HUES64 (cell line): ENCODE data around the gene ARMC9.

ENCODE experiments used
- H3K27ac ChIP-seq: 2 replicates; pipeline ENCODE4 v1.7.0; 2013; ENCODE audit warnings: low read depth, low read length, inconsistent platforms
- H3K27me3 ChIP-seq: 2 replicates; pipeline ENCODE4 v1.6.1; 2013; ENCODE audit warnings: mild to moderate bottlenecking, low read length; ENCODE audit not compliant: insufficient read depth
- H3K36me3 ChIP-seq: 2 replicates; pipeline ENCODE4 v1.6.1; 2013; ENCODE audit warnings: mild to moderate bottlenecking, low read length; ENCODE audit not compliant: insufficient read depth
- H3K4me1 ChIP-seq: 2 replicates; pipeline ENCODE4 v1.6.1; 2013; ENCODE audit warnings: mild to moderate bottlenecking, low read length, moderate library complexity; ENCODE audit not compliant: insufficient read depth
- H3K4me3 ChIP-seq: 2 replicates; pipeline ENCODE4 v1.5.1; 2013; ENCODE audit warnings: mild to moderate bottlenecking, low read length, moderate library complexity
- H3K9ac ChIP-seq: 2 replicates; pipeline ENCODE4 v1.6.1; 2013; ENCODE audit warnings: mild to moderate bottlenecking, low read depth, low read length
- H3K9me3 ChIP-seq: 2 replicates; pipeline ENCODE4 v1.6.1; 2013; ENCODE audit warnings: low read depth, low read length; ENCODE audit not compliant: insufficient read depth
- WGBS: fragments of 150-250, 120-280 bp; methylation state at CpG from one replicate; pipeline ENCODE4 v1.1.7; 2013; ENCODE audit warnings: missing lambda C conversion rate; 5-methylcytosine and 5-hydroxymethylcytosine counted together

ARMC9 gene

DNA sequence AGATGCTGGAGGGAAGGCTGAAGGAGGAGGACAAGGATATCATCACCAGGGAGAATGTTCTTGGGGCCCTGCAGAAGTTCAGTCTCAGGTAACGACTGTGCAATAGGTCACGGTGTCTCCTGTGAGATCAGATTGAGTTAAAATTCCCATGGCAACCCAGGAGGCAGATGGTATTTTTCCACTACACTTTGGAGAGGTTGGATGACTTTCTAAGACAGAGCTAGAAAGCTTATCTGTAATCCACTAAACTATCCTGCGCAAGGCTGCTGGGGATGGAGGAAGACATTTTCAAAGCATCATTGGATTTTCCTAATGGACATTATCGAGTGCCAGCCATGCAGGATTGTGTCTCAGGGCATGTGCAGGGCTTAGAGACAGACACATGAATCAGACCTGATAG lies 74.6 kb downstream of the ARMC9 start:
- H3K9me3 ChIP-seq = no peaks in the 10 kb centered on the region
- H3K9ac ChIP-seq = no peak overlapping the region
- H3K27ac ChIP-seq = no peak overlapping the region
- H3K27me3 ChIP-seq = no peaks in the 10 kb centered on the region
- 93% methylated on average over 4 of the region's 4 CpGs for WGBS
- H3K4me3 ChIP-seq = no peak overlapping the region
- H3K4me1 ChIP-seq = no peaks in the 10 kb centered on the region
- H3K36me3 ChIP-seq = peaks cover 68% of the 10 kb centered on the region

DNA sequence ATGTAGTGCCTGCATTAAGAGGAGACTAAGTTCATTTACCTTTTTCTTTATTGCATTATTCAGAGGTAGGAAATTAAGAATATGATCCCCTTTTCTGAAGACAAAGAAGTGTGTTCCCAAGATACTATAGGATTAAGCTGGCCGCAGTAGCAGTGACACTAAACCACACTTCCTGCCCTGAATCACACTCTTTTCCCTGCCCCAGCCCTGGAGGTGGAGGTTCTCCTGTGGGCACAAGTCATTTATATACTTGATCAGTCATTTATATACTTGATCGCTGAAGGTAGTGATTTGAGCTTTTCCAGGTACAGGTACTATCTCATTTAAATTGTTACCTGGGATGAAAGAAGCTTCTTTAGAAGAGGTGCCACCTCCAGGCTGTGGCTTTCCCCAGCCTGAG lies 78.6 kb downstream of the ARMC9 start:
- no peaks in the 10 kb centered on the region for H3K4me1 ChIP-seq
- H3K9me3 ChIP-seq = no peaks in the 10 kb centered on the region
- H3K36me3 ChIP-seq = peaks cover 71% of the 10 kb centered on the region
- no peaks in the 10 kb centered on the region for H3K27me3 ChIP-seq
- H3K4me3 ChIP-seq = no peak overlapping the region
- H3K9ac ChIP-seq = no peak overlapping the region
- WGBS = 100% methylated on average over 1 of the region's 2 CpGs
- H3K27ac ChIP-seq = no peak overlapping the region

DNA sequence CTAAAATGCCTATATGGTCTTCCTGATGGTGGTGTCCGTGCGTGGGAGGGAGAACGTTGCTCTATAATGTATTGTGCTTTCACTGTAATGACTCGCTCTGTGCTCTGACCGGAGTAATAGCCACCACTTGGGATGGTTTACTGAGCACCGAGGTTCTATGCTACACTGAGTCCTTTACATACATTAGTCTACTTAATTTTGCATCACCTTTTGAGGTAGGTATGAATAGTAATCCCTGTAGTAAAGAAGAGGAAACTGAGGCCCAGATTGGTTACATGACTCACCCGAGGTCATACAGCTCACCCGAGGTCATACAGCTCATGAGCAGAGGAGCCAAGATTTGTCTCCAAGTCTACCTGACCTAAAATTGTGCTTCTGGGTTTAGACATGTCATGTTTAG lies 79.5 kb downstream of the ARMC9 start:
- Histone ChIP-seq H3K27me3 (no peaks in the 10 kb centered on the region), H3K27ac (no peak overlapping the region), H3K9me3 (no peaks in the 10 kb centered on the region), H3K36me3 (peaks cover 68% of the 10 kb centered on the region), H3K4me1 (no peaks in the 10 kb centered on the region), H3K4me3 (no peak overlapping the region), H3K9ac (no peak overlapping the region)
- WGBS = 95% methylated on average over 8 of the region's 8 CpGs

DNA sequence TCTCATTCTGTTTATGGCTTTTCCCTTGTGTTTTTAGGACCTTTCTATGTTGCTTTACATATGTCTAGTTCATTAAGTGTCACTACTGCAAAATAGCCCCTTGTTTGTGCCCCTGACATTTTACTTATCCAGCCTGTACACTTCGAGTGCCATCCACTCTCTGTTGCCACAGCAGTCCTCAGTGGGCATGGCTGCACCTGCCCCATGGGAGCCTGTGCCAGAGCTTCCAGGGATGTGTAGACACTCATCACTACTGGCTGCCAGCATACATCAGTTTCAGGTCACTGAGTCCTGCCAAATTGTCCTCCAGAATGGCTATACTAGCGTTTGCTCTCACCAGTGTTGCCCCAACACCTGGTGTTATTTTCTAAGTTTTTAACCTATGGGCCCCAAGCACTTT lies 80.4 kb downstream of the ARMC9 start:
- no peaks in the 10 kb centered on the region for H3K9me3 ChIP-seq
- no peak overlapping the region for H3K4me3 ChIP-seq
- H3K27me3 ChIP-seq = no peaks in the 10 kb centered on the region
- H3K36me3 ChIP-seq = peaks cover 63% of the 10 kb centered on the region
- no peak overlapping the region for H3K27ac ChIP-seq
- WGBS = 96% methylated on average over 2 of the region's 2 CpGs
- H3K9ac ChIP-seq = no peak overlapping the region
- no peaks in the 10 kb centered on the region for H3K4me1 ChIP-seq

DNA sequence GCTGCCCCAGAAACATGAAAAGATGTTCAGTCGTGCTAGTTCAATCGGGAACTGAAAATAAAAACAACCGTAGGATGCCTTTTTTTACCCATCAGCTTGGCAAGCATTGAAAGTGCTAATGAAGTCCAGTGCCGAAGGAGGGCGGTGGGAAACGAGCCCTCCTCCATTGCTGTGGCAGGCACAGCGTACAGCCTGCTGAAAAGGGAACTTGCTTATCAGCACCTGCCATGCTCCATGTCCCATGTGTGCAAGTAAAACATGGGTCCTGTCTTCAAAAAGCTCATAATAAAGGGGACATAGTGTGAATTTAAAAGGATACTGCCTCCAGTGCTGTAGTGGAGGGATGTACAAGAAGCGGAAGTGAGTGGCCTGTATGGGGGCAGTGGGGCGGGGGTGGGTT lies 82.4 kb downstream of the ARMC9 start:
- no peak overlapping the region for H3K27ac ChIP-seq
- H3K36me3 ChIP-seq = peaks cover 55% of the 10 kb centered on the region
- no peak overlapping the region for H3K9ac ChIP-seq
- no peaks in the 10 kb centered on the region for H3K9me3 ChIP-seq
- H3K27me3 ChIP-seq = no peaks in the 10 kb centered on the region
- WGBS = 95% methylated on average over 9 of the region's 9 CpGs
- no peak overlapping the region for H3K4me3 ChIP-seq
- H3K4me1 ChIP-seq = no peaks in the 10 kb centered on the region

DNA sequence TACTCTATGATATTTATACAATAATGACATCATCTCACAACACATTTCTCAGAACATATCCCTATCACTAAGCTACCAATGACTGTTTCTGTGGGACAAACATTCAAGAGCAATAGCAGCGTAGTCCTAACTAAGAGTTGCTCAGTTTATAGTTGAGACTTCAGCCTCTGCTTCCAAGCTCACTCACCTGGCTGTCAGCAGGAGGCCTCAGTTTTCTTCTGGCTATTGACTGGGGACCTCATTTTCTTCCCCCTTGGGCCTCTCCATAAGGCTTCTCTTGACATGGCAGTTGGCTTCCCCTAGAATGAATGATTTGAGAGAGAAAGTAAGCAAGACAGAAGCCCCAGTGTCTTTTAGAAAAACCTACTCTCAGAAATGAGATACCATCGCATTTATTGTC lies 85.9 kb downstream of the ARMC9 start:
- Histone ChIP-seq H3K27me3 (no peaks in the 10 kb centered on the region), H3K4me3 (no peak overlapping the region), H3K9ac (no peak overlapping the region), H3K27ac (no peak overlapping the region), H3K4me1 (no peaks in the 10 kb centered on the region), H3K36me3 (peaks cover 38% of the 10 kb centered on the region), H3K9me3 (no peaks in the 10 kb centered on the region)
- 92% methylated on average over 2 of the region's 2 CpGs for WGBS

DNA sequence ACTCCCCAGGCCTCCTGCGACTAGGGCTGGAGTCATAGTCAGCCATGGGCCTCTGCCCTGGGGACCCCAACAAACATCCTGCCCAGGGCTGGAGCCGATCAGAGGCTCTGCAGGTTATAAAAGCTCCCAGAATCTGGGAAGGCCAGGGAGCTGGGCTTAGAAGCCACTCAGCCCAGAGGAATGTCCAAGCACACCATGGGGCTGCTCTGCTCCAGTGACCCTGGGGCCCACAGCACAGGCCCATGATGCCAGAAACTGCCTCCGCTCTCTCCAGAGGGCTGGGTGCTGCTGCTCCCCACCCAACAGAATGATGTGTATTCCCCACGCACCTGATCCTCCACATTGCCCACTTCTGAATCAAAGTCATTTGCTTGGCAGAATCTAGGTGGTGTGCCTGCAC lies 88.5 kb downstream of the ARMC9 start:
- H3K9ac ChIP-seq = no peak overlapping the region
- H3K4me3 ChIP-seq = no peak overlapping the region
- H3K27ac ChIP-seq = no peak overlapping the region
- no peaks in the 10 kb centered on the region for H3K4me1 ChIP-seq
- no peaks in the 10 kb centered on the region for H3K9me3 ChIP-seq
- WGBS = 96% methylated on average over 4 of the region's 4 CpGs
- no peaks in the 10 kb centered on the region for H3K27me3 ChIP-seq
- peaks cover 30% of the 10 kb centered on the region for H3K36me3 ChIP-seq

DNA sequence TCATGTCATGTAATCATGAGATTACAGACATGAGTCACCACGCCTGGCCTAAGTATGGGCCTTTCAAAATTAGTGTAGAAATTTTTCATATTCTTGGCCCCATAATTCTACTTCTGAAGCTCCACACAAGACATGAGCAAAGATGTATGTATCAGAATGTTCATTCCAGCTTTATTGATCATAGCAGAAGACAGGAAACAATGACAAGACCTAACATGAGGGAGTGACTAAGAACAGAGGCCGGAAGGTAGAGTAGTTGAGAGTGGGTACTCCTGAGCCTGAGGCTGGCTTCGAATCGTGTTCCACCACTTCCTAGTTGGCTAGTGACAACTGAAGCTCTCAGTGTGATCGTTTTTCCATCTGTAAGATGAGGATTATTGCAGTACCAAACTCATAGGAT lies 89.3 kb downstream of the ARMC9 start:
- H3K36me3 ChIP-seq = peaks cover 28% of the 10 kb centered on the region
- H3K4me1 ChIP-seq = no peaks in the 10 kb centered on the region
- no peak overlapping the region for H3K4me3 ChIP-seq
- no peak overlapping the region for H3K9ac ChIP-seq
- H3K27me3 ChIP-seq = no peaks in the 10 kb centered on the region
- no peak overlapping the region for H3K27ac ChIP-seq
- no peaks in the 10 kb centered on the region for H3K9me3 ChIP-seq
- WGBS = 95% methylated on average over 5 of the region's 5 CpGs

DNA sequence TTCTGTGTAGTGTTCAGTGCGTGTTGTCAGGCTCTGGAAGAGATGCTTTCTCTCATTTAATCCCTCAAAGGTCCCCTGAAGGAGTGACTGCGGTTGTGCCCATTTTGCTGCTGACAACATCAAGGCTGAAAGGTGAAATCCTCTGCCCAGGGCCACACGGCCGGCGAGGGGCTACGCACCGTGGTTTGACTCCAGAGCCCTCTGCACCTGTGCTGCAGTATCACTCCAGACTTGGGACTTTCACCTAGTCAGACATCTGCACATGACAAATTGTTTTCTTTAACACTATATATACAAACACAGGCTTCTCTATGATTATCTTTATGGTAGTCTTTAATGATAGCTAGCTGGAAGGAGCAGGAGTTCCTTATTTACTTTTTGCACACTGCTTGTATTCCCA lies 90.2 kb downstream of the ARMC9 start:
- 96% methylated on average over 7 of the region's 7 CpGs for whole genome bisulfite sequencing
- Histone ChIP-seq H3K27ac (no peak overlapping the region), H3K4me3 (no peak overlapping the region), H3K9ac (no peak overlapping the region), H3K9me3 (no peaks in the 10 kb centered on the region), H3K36me3 (peaks cover 30% of the 10 kb centered on the region), H3K4me1 (no peaks in the 10 kb centered on the region), H3K27me3 (no peaks in the 10 kb centered on the region)

DNA sequence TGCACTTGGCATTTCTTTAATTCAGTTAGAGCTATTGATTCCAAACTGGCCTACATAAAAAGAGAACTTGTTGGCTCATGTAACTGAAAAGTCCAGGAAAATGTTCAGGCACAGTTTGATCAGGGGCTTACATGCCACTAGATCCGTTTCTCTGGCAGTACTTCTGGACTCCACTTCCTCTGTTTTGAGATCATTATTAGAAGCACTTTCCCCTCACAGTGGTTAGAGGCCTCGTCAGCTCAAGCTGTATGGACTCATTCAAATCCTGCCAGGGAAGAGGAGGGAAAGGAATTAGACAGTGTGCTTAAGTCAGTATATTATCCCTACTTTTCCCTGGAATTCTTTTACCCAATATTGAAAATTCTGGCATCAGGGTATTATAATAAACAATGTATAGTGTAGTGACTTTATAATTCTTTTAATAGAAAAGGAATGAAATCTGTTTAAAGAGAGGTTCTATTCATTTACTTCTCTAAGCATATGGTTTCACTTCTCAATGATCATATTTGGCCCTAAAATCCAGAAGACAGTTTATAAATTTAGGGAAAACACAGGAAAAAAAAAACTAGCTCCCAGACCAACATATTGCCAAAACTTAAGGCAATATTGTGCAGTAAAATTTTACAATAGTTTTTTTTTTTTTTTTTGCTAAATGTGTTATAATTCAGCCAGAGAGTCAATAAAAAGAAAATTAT lies 92.0 kb downstream of the ARMC9 start:
- H3K27me3 ChIP-seq = no peaks in the 10 kb centered on the region
- no peaks in the 10 kb centered on the region for H3K9me3 ChIP-seq
- no peak overlapping the region for H3K4me3 ChIP-seq
- H3K9ac ChIP-seq = no peak overlapping the region
- H3K36me3 ChIP-seq = peaks cover 33% of the 10 kb centered on the region
- WGBS = 83% methylated on average over 1 of the region's 2 CpGs
- H3K27ac ChIP-seq = no peak overlapping the region
- H3K4me1 ChIP-seq = no peaks in the 10 kb centered on the region

DNA sequence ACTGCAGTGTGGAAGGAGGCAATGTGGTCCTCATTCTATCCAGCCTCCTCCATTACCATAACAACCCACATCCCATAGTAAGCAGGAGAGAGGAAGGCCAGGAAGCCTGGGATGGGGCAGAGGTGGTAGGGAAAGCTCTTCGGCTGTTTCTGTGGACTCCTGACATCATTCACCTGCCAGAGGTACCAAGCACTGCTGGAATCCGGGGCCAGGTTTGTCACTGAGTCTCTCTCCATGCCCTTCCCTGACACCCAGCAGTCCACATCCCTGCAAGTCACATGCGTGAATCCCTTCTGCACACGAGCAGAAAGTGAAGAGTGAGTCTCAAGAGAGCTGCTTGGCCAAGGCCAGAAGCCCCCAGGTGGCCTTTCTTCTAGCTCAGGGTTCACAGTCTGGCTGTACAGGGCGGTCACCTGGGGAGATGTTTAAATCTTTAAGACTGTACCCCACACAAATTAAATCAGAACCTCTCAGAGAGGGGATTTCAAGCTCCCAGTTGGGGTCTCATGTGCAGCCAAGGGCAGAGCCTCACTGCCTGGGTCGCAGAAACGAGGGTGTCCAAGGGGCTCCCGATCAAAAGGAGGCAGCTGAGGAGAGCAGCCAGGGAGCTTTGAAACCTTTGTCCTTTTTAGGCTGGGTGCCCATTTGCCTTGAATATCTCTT lies 94.2 kb downstream of the ARMC9 start:
- WGBS = 92% methylated on average over 8 of the region's 8 CpGs

More for the DNA sequence above, 94.2 kb downstream of the ARMC9 start:
- Histone ChIP-seq H3K27me3 (no peaks in the 10 kb centered on the region), H3K9me3 (no peaks in the 10 kb centered on the region), H3K4me3 (no peak overlapping the region), H3K4me1 (peaks cover 9% of the 10 kb centered on the region; the same call in 1 of the 2 replicates), H3K9ac (no peak overlapping the region), H3K36me3 (peaks cover 30% of the 10 kb centered on the region), H3K27ac (no peak overlapping the region)
